HG03354 (cell line): ENCODE results near the gene BAG3.
"Not testable (repeated sequence)": the region's sequence is repeated elsewhere in the genome, so short reads cannot be mapped to it uniquely, and the experiment has no call there.

Experiments used
- ATAC-seq: cut with Tn5 transposase; IDR thresholded peaks from one replicate; pipeline ENCODE4 v1.9.1; 2021; ENCODE audit warnings: mild to moderate bottlenecking; ENCODE audit not compliant: unreplicated experiment, poor library complexity, severe bottlenecking

BAG3 gene

GRCh38 chr10:119638982-119639381, 12.2 kb upstream of the BAG3 start:
- ATAC-seq: no peak

DNA sequence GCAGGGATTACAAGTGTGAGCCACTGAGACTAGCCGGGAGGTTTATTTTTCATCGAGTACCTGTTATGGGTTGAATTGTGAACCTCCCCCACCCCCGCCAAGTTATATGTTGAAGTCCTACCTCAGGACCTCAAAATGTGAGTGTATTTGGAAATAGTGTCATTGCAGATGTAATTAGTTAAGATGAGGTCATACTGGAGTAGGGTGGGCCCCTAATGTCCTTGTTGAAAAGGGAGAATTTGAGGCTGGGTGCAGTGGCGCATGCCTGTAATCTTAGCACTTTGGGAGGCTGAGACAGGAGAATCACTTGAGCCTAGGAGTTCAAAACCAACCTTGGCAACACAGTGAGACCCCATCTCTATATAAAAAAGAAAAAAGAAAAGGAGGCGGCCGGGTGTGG, 10.8 kb upstream of the BAG3 start:
- no peak for ATAC-seq

- ATAC-seq: no peak
Observed at GRCh38 chr10:119640875-119641526, 10.2 kb upstream of the BAG3 start.

- ATAC-seq: no peak
Observed at GRCh38 chr10:119642556-119643111, 8.5 kb upstream of the BAG3 start.

DNA sequence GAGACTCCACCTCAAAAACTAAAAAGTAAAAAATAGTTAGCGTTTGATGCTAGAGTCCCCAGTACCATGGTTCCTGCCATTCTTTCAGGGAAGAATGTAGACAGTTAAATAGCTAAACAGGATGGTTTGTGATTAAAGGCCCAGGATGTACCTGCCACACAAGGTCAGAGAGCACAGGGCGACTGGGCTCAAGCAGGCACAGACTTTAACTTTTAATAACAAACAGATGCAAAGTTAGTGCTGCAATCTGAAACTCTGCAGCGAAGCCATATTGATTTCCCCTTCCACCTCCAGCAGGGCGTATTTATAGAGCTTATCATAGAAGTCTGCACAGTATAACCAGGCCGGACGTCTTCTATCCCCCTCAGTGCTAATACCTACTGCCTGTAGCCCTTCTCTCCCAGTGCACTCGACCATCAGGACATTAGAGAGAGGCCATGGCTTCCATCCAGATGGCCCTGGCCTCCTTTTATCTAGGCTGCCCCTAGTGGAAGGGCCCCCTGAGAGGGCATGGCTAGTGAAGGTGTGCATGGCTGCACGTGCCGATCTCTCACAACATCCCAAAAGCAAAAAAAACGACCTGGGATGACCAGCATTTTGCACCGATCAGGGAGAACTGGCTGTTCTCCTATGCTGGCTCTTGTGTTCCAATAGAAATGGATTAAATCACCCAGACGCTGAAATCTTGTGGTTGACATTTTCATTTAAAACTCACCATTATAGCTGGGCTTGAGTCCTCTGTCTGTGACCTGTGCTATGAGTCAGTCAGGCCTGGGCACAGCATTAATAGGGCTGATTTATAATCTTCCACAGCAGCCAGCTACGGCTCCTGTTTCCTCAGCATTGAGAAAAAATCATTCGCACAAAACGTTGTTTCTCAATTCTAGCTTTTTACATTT, 7.6 kb upstream of the BAG3 start:
- ATAC-seq: no peak

DNA sequence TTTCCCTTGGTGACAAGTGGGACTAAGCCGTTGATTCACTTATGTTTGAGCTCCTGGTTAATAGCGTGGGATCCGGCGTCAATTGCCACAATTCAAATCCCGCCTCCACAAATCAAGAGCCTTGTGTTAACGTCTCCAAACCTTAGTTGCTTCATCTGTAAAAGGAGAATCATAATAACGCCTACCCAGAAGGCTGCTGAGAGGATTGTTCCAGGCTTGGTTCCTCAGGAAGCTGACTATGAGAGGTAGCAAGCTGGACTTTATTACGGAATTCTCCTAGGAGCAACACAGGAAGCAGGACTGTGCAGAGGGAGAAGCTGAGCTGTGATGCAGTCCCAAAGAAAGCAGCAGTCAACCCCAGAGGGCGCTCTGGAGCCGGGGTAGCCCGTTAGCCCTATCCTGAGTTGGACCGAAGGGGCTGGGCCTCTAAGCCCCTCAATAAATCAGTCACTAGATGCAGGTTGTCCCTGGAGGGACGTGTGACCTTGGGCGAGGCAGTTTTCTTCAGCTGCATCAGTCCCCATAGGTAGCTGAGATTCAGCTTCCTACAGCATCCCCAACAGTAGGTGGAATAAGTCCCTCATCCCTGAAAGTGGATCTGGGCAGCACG, 6.9 kb upstream of the BAG3 start:
- no peak for ATAC-seq

DNA sequence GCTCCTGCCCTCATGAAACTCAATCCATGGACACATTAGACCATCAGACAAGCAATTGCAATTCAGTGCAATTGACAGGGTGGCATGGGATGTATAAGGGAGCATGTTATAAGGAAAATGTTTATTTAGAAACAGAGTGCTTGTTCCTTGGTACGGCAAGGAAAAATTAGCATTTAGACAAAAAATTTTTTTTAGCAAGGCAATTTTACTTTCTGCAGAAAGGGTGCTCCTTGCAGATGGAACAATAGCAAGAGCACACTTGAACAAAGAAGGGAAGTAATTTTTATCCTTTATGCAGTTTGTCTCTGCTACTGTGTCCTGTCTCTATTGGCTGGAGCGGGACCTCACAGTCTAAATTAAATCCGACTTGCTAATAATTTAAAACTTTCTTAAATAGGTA, 6.2 kb upstream of the BAG3 start:
- no peak for ATAC-seq

- no peak for ATAC-seq
Observed at GRCh38 chr10:119650062-119650461, 1.1 kb upstream of the BAG3 start.

DNA sequence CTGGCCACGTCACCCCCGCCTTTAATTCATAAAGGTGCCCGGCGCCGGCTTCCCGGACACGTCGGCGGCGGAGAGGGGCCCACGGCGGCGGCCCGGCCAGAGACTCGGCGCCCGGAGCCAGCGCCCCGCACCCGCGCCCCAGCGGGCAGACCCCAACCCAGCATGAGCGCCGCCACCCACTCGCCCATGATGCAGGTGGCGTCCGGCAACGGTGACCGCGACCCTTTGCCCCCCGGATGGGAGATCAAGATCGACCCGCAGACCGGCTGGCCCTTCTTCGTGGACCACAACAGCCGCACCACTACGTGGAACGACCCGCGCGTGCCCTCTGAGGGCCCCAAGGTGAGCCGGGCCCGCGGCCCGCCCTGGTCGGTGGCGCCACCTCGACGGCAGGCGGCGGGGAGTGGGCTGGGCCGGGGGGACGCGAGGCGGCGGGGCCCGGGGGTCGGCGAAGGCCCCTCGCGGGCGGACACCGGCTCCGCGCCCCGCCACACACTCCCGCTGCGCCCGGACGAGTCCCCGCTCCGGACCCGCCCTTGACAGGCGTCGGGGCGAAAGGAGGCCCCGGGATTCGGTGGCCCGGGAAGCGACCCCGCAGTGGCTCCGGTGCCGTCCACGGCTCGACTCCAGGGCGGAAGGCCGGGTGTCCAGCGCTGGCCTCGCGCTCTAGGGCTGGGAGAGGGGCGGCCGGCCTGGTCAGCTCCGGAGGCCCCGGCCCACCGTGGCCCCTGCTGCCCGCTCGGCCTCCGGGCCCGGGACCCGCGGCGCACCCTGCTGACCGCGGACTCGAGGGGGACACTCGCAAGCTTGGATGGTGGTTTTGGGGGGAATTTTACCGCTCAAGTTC, 557 bp downstream of the BAG3 start:
- ATAC-seq: peak; percentile 16

DNA sequence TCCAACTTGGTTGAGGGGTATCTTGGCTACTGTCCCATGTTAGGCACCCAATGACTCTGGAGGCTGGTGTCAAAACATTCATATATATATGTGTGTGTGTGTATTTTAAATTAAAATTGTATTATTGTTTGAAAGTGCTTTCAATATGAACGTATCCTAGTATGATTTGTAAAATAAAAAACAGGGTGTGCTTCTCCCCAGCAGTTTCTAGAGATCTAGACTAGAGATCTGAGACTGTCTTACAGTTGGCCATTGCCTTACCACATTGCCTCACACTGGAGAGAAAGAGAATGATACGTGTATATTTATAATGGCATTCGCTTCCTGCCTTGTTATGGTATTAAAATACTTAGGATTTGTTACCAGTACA, 1.2 kb downstream of the BAG3 start:
- no peak for ATAC-seq

DNA sequence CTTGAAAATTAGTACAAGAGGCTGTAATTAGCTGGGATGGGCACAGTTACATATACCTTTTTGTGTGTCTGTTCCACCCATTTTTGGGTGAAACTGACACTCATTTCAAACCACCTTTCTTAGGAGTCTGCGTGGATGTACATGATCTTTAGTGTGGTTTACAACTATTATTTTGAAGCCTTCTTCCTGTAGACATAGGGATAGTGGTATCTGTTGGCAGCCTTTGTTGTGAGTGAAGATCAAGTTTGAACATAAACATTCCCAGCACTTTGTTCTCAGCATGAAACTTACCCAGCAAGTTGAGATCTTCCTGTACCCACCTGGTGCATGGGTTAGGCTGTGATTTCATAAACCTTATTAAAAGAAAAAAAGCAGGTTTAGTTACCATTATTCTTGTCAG, 2.0 kb downstream of the BAG3 start:
- ATAC-seq: no peak

DNA sequence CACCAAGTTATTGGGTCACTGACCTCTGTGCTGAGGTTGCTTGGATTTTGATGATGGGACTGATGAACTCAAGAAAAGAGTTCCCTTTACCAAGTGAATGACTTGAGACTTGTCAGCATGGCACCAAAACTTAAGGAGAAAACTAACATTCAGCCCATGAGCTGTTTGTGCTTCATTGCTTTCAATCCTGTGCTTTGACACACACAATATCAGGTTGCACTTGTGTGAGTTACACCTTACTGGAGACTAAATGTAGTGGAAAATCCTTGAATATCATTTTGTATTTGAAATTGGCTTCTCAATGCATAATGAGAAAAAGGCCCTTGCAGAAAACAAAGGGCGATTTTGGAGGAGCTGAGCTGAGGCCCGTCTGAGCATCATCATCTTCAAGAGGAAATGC, 2.7 kb downstream of the BAG3 start:
- no peak for ATAC-seq

GRCh38 chr10:119654540-119654939, 3.4 kb downstream of the BAG3 start:
- ATAC-seq: no peak

DNA sequence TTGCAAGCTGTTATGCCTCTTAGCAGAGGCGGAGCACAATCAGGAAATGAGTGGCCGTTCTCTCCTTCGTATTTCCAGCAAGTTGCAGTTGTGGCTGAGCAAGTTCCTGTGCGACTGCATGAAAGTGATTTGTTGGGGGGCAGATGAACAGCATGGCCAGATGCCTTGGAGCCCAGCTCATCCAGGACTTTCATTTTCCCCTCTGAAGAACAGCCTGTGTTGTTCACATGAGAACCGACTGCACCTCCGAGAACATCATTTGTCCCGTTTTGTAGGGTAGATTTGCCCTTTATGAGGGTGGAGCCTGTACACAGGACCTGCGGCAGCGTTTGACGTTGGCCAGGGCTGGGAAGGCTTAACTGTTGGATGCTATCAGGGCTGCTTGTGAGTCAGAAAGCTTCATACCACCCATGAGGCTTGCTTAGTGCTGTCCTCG, 4.4 kb downstream of the BAG3 start:
- no peak for ATAC-seq

- no peak for ATAC-seq
Observed at GRCh38 chr10:119656760-119657159, 5.6 kb downstream of the BAG3 start.

- ATAC-seq: no peak
Observed at GRCh38 chr10:119657725-119658124, 6.5 kb downstream of the BAG3 start.

DNA sequence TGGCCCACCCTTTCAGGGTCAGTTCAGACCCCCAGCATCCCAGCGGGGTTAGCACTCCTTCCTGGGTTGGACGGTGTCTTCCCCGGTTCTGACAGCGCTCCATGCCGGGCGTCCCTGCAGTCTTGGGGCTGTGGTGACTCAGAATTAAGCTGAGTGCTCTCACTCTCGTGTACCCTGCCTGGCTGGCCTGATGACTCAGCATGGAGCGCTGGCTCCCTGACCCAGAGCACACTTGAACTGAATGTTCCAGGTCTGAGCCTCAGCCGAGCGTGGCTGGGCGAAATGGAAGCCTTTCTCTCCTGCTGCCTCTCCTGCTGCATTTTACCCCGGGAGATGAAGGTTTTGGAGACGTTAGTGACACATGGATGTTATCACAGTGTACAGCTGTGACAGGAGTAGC, 7.1 kb downstream of the BAG3 start:
- no peak for ATAC-seq

DNA sequence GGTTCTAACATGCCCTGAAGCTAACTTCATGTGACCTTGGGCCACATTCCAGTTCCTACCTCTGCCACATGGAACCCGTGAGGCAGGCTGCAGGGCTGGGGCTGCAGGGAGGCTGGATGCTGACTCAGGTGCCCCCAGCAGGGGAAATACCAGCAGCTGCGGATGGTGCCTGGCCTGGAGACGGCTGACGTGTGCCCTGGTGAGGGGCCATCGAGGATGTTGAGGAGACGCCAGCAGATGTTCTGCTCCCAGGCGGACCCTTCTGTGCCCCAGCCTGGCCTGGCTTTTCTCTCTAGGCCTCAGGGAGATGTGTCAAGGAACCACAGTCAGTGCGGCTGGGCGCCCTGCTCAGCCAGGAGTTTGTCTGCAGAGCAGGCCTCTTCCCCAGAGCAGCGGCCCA, 8.8 kb downstream of the BAG3 start:
- no peak for ATAC-seq

DNA sequence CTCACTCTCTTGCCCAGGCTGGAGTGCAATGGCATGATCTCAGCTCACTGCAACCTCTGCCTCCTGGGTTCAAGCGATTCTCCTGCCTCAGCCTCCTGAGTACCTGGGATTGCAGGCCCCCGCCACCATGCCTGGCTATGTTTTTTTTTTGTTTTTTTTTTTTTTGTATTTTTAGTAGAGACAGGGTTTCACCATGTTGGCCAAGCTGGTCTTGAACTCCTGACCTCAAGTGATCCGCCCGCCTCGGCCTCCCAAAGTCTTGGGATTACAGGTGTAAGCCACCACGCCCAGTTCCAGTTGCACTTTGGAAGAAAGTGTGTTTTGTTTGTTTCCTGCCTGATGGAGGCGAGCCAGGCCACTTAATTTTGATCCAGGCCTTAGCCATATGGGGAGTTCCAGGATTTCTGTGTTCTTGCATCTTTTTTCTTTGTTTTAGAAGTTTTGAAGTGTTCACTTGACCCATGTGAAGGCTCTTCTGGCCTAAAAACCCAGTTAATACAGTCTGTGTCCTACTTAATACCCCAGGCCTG, 11.0 kb downstream of the BAG3 start:
- not testable (repeated sequence) for ATAC-seq
